ENCODE measurements around the gene HTRA3.

DNA sequence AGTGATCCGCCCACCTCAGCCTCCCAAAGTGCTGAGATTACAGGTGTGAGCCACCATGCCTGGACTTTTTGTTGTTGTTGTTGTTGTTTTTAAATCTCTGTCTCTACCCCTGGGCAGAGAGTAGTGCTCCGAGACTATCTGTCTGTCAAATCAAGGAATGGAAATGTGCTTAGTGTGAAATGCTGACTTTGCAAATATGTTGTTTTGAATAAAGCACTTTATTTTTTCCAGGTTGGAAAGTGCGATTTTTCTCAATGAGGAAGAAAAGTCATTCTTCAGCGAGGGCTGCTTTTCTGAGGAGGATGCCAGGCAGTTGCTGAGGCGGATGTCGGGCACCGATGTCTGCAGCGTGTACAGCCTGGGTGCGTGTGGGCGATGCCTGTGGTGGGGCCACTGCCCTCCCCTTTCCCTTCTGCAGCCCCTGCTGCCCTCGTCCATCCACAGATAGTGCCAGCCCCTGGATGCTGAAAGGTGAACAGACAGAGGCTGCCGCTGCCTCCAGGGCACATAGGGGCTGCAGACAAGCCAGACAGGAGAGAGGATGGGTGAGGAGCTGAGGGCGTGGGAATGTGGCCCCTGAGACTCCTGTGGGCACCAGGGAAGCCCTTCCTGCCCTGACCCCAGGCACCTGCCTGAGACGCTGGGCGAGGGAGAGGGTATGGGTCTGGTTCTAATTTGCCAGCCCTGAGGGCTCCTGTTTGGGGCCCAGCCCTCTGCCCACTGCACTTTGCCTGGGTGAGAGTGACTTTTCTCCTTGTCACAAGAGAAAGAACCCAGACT is 46.8 kb upstream of the HTRA3 start:
- TF ChIP-seq, protein P1, sequence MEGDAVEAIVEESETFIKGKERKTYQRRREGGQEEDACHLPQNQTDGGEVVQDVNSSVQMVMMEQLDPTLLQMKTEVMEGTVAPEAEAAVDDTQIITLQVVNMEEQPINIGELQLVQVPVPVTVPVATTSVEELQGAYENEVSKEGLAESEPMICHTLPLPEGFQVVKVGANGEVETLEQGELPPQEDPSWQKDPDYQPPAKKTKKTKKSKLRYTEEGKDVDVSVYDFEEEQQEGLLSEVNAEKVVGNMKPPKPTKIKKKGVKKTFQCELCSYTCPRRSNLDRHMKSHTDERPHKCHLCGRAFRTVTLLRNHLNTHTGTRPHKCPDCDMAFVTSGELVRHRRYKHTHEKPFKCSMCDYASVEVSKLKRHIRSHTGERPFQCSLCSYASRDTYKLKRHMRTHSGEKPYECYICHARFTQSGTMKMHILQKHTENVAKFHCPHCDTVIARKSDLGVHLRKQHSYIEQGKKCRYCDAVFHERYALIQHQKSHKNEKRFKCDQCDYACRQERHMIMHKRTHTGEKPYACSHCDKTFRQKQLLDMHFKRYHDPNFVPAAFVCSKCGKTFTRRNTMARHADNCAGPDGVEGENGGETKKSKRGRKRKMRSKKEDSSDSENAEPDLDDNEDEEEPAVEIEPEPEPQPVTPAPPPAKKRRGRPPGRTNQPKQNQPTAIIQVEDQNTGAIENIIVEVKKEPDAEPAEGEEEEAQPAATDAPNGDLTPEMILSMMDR (IDR thresholded peaks at IDR 0.05 in 8 of 11, conservative IDR thresholded peaks at IDR 0.05 in 3 of 11): no peak
- TF ChIP-seq POLR2A (IDR thresholded peaks at IDR 0.05): no peak
